Measurements from ENCODE around the gene NFATC2. TPM values are rescaled to one million over a fixed set of nuclear protein-coding genes. Genes with fewer than 3 reads are reported as not detected.

Gene NFATC2
- total RNA-seq, 1 experiment from 2014 or later, result 32.3 TPM

- Histone ChIP-seq H3K79me2 (ENCODE audit: low read length) (peaks cover 26% of the 10 kb centered on the region), H3K9me3 (ENCODE audit: low read length) (no peaks in the 10 kb centered on the region), H3K27me3 (ENCODE audit: low read length) (no peaks in the 10 kb centered on the region), H3K4me3 (ENCODE audit: low read length) (peak overlapping the region; percentile 32; the same call in 1 of the 2 replicates), H3K9ac (ENCODE audit: low read length) (peak overlapping the region; percentile 80), H2AFZ (ENCODE audit: low read length) (no peak overlapping the region), H3K4me2 (ENCODE audit: low read depth, low read length, poor library complexity, severe bottlenecking) (peak overlapping the region; percentile 55), H3K27ac (ENCODE audit: low read length) (peak overlapping the region; percentile 100), H3K4me1 (ENCODE audit: low read length) (peaks cover 87% of the 10 kb centered on the region), H4K20me1 (ENCODE audit: insufficient read depth, low read depth, low read length) (no peaks in the 10 kb centered on the region), H3K36me3 (ENCODE audit: insufficient read depth, low read length) (peaks cover 52% of the 10 kb centered on the region), H3K9me2 (replicated peaks; ENCODE audit: insufficient read depth, low read length) (no peaks in the 10 kb centered on the region)
- peak; percentile 92 for DNase-seq
Measured at GRCh38 chr20:51456511-51457509, 85.7 kb downstream of the NFATC2 start.

- H3K36me3 ChIP-seq (ENCODE audit: insufficient read depth, low read length), result peaks cover 58% of the 10 kb centered on the region
- peaks cover 91% of the 10 kb centered on the region for H3K4me1 ChIP-seq (ENCODE audit: low read length)
- H3K4me3 ChIP-seq (ENCODE audit: low read length), result no peak overlapping the region
- H2AFZ ChIP-seq (ENCODE audit: low read length), result no peak overlapping the region
- DNase-seq, result no peak
- H3K79me2 ChIP-seq (ENCODE audit: low read length), result peaks cover 28% of the 10 kb centered on the region
- peak overlapping the region; percentile 97 for H3K27ac ChIP-seq (ENCODE audit: low read length)
- H3K27me3 ChIP-seq (ENCODE audit: low read length), result no peaks in the 10 kb centered on the region
- no peaks in the 10 kb centered on the region for H3K9me2 ChIP-seq (replicated peaks; ENCODE audit: insufficient read depth, low read length)
- no peak overlapping the region for H3K9ac ChIP-seq (ENCODE audit: low read length)
- no peaks in the 10 kb centered on the region for H3K9me3 ChIP-seq (ENCODE audit: low read length)
- H4K20me1 ChIP-seq (ENCODE audit: insufficient read depth, low read depth, low read length), result no peaks in the 10 kb centered on the region
- H3K4me2 ChIP-seq (ENCODE audit: low read depth, low read length, poor library complexity, severe bottlenecking), result no peak overlapping the region
Measured at GRCh38 chr20:51454250-51454865, 88.2 kb downstream of the NFATC2 start.

GRCh38 chr20:51452734-51453365 lies 89.7 kb downstream of the NFATC2 start:
- DNase-seq, result no peak
- Histone ChIP-seq H3K9ac (ENCODE audit: low read length) (no peak overlapping the region), H3K27ac (ENCODE audit: low read length) (peak overlapping the region; percentile 97), H3K79me2 (ENCODE audit: low read length) (peaks cover 35% of the 10 kb centered on the region), H3K9me3 (ENCODE audit: low read length) (no peaks in the 10 kb centered on the region), H3K36me3 (ENCODE audit: insufficient read depth, low read length) (peaks cover 48% of the 10 kb centered on the region), H3K27me3 (ENCODE audit: low read length) (no peaks in the 10 kb centered on the region), H3K4me1 (ENCODE audit: low read length) (peaks cover 88% of the 10 kb centered on the region), H3K9me2 (replicated peaks; ENCODE audit: insufficient read depth, low read length) (no peaks in the 10 kb centered on the region), H3K4me3 (ENCODE audit: low read length) (no peak overlapping the region), H2AFZ (ENCODE audit: low read length) (no peak overlapping the region), H4K20me1 (ENCODE audit: insufficient read depth, low read depth, low read length) (no peaks in the 10 kb centered on the region), H3K4me2 (ENCODE audit: low read depth, low read length, poor library complexity, severe bottlenecking) (no peak overlapping the region)

- peak overlapping the region; percentile 16; the same call in 1 of the 2 replicates for H3K9ac ChIP-seq (ENCODE audit: low read length)
- peak overlapping the region; percentile 97 for H3K27ac ChIP-seq (ENCODE audit: low read length)
- no peaks in the 10 kb centered on the region for H3K9me3 ChIP-seq (ENCODE audit: low read length)
- no peak overlapping the region for H3K4me2 ChIP-seq (ENCODE audit: low read depth, low read length, poor library complexity, severe bottlenecking)
- no peak overlapping the region for H3K4me3 ChIP-seq (ENCODE audit: low read length)
- H4K20me1 ChIP-seq (ENCODE audit: insufficient read depth, low read depth, low read length), result no peaks in the 10 kb centered on the region
- no peak for DNase-seq
- peaks cover 88% of the 10 kb centered on the region for H3K4me1 ChIP-seq (ENCODE audit: low read length)
- peaks cover 50% of the 10 kb centered on the region for H3K36me3 ChIP-seq (ENCODE audit: insufficient read depth, low read length)
- no peaks in the 10 kb centered on the region for H3K27me3 ChIP-seq (ENCODE audit: low read length)
- no peak overlapping the region for H2AFZ ChIP-seq (ENCODE audit: low read length)
- H3K79me2 ChIP-seq (ENCODE audit: low read length), result peaks cover 42% of the 10 kb centered on the region
- H3K9me2 ChIP-seq (replicated peaks; ENCODE audit: insufficient read depth, low read length), result no peaks in the 10 kb centered on the region
Measured at GRCh38 chr20:51452091-51452613, 90.4 kb downstream of the NFATC2 start.

- peaks cover 86% of the 10 kb centered on the region for H3K4me1 ChIP-seq (ENCODE audit: low read length)
- no peaks in the 10 kb centered on the region for H3K9me3 ChIP-seq (ENCODE audit: low read length)
- H3K27me3 ChIP-seq (ENCODE audit: low read length), result no peaks in the 10 kb centered on the region
- peak overlapping the region; percentile 54 for H3K4me2 ChIP-seq (ENCODE audit: low read depth, low read length, poor library complexity, severe bottlenecking)
- H3K4me3 ChIP-seq (ENCODE audit: low read length), result peak overlapping the region; percentile 23; the same call in 1 of the 2 replicates
- peak overlapping the region; percentile 97 for H3K27ac ChIP-seq (ENCODE audit: low read length)
- peak overlapping the region; percentile 64 for H3K9ac ChIP-seq (ENCODE audit: low read length)
- H2AFZ ChIP-seq (ENCODE audit: low read length), result no peak overlapping the region
- no peaks in the 10 kb centered on the region for H4K20me1 ChIP-seq (ENCODE audit: insufficient read depth, low read depth, low read length)
- peaks cover 53% of the 10 kb centered on the region for H3K36me3 ChIP-seq (ENCODE audit: insufficient read depth, low read length)
- DNase-seq, result no peak
- peaks cover 45% of the 10 kb centered on the region for H3K79me2 ChIP-seq (ENCODE audit: low read length)
- H3K9me2 ChIP-seq (replicated peaks; ENCODE audit: insufficient read depth, low read length), result no peaks in the 10 kb centered on the region
Measured at GRCh38 chr20:51451484-51451883, 91.0 kb downstream of the NFATC2 start.

GRCh38 chr20:51450984-51451383 lies 91.5 kb downstream of the NFATC2 start:
- no peaks in the 10 kb centered on the region for H3K9me2 ChIP-seq (replicated peaks; ENCODE audit: insufficient read depth, low read length)
- H3K9ac ChIP-seq (ENCODE audit: low read length), result peak overlapping the region; percentile 64
- peaks cover 86% of the 10 kb centered on the region for H3K4me1 ChIP-seq (ENCODE audit: low read length)
- peak; percentile 60 for DNase-seq
- H3K4me3 ChIP-seq (ENCODE audit: low read length), result peak overlapping the region; percentile 23; the same call in 1 of the 2 replicates
- no peaks in the 10 kb centered on the region for H3K27me3 ChIP-seq (ENCODE audit: low read length)
- peaks cover 58% of the 10 kb centered on the region for H3K36me3 ChIP-seq (ENCODE audit: insufficient read depth, low read length)
- H3K4me2 ChIP-seq (ENCODE audit: low read depth, low read length, poor library complexity, severe bottlenecking), result peak overlapping the region; percentile 54
- H4K20me1 ChIP-seq (ENCODE audit: insufficient read depth, low read depth, low read length), result no peaks in the 10 kb centered on the region
- H2AFZ ChIP-seq (ENCODE audit: low read length), result no peak overlapping the region
- peak overlapping the region; percentile 97 for H3K27ac ChIP-seq (ENCODE audit: low read length)
- H3K9me3 ChIP-seq (ENCODE audit: low read length), result no peaks in the 10 kb centered on the region
- peaks cover 50% of the 10 kb centered on the region for H3K79me2 ChIP-seq (ENCODE audit: low read length)

- Histone ChIP-seq H3K36me3 (ENCODE audit: insufficient read depth, low read length) (peaks cover 59% of the 10 kb centered on the region), H2AFZ (ENCODE audit: low read length) (no peak overlapping the region), H3K79me2 (ENCODE audit: low read length) (peaks cover 55% of the 10 kb centered on the region), H3K27me3 (ENCODE audit: low read length) (no peaks in the 10 kb centered on the region), H3K4me3 (ENCODE audit: low read length) (peak overlapping the region; percentile 23; the same call in 1 of the 2 replicates), H3K4me2 (ENCODE audit: low read depth, low read length, poor library complexity, severe bottlenecking) (peak overlapping the region; percentile 54), H3K9me2 (replicated peaks; ENCODE audit: insufficient read depth, low read length) (no peaks in the 10 kb centered on the region), H4K20me1 (ENCODE audit: insufficient read depth, low read depth, low read length) (no peaks in the 10 kb centered on the region), H3K27ac (ENCODE audit: low read length) (peak overlapping the region; percentile 97), H3K9me3 (ENCODE audit: low read length) (no peaks in the 10 kb centered on the region), H3K9ac (ENCODE audit: low read length) (peak overlapping the region; percentile 64), H3K4me1 (ENCODE audit: low read length) (peaks cover 89% of the 10 kb centered on the region)
- peak; percentile 64 for DNase-seq
Measured at GRCh38 chr20:51450221-51450712, 92.3 kb downstream of the NFATC2 start.
